C4-2B (cell line): ENCODE results near the gene EXOC1.

Experiments
- ZFX ChIP-seq: fragments of 450-650 bp; IDR thresholded peaks from 2 replicates; pipeline ENCODE4 v1.6.1; 2017
- TF ChIP-seq, protein P1 (sequence below): fragments of 450-650 bp; conservative IDR thresholded peaks from 2 replicates; pipeline ENCODE4 v1.5.1; 2017; ENCODE audit warnings: mild to moderate bottlenecking

DNA sequence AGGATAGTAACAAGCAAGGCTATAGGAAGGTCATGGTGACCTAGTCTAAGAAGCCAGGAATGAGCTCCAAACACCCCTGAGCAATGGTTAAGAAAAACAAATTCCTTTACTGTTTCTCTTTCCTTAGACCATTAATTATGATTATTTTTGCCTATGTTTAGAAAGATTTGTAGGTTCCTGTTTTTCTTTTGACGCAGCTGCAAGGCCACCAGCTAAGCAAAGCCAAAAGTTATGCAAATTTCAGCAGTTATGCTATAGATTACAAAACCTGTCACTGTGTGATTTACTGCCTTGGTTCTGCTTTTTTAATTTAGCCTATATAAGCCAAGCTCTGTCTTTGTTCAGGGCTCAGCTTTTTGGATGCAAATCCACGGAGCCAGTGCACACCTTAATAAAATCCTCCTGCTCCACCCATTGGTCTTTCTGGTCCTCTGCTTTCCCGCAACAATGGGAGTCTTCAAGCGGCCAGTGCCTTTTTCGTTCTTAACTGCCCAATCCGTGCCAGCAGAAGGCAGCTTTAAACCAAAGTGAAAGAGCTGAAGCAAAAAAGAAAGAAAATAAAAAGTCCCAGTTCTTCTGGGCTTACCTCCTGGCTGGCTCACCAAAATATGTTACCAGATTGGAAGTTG, 93.9 kb downstream of the EXOC1 start:
- TF ChIP-seq, protein P1, sequence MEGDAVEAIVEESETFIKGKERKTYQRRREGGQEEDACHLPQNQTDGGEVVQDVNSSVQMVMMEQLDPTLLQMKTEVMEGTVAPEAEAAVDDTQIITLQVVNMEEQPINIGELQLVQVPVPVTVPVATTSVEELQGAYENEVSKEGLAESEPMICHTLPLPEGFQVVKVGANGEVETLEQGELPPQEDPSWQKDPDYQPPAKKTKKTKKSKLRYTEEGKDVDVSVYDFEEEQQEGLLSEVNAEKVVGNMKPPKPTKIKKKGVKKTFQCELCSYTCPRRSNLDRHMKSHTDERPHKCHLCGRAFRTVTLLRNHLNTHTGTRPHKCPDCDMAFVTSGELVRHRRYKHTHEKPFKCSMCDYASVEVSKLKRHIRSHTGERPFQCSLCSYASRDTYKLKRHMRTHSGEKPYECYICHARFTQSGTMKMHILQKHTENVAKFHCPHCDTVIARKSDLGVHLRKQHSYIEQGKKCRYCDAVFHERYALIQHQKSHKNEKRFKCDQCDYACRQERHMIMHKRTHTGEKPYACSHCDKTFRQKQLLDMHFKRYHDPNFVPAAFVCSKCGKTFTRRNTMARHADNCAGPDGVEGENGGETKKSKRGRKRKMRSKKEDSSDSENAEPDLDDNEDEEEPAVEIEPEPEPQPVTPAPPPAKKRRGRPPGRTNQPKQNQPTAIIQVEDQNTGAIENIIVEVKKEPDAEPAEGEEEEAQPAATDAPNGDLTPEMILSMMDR = no peak
- TF ChIP-seq ZFX = no peak
